NCI-H526 (cell line): ENCODE measurements around the gene MGMT.
"Not testable (repeated sequence)": the region's sequence is repeated elsewhere in the genome, so short reads cannot be mapped to it uniquely, and the experiment has no call there.

Source experiments
- DNase-seq, 2 experiments: peaks; one replicate each; lab custom pipeline; 2025; lab: John Stamatoyannopoulos, UW

The MGMT gene

GRCh38 chr10:129466703-129467358 lies at the start of gene MGMT:
Gene MGMT, plus strand, starts transcription at chr10:129467241.
- peak in 1 of 2 experiments; percentile 88 for DNase-seq

GRCh38 chr10:129417870-129418269 lies 49.2 kb upstream of the MGMT start:
- DNase-seq: no peak

GRCh38 chr10:129418496-129419225 lies 48.4 kb upstream of the MGMT start:
- no peak for DNase-seq

GRCh38 chr10:129419397-129419796 lies 47.6 kb upstream of the MGMT start:
- DNase-seq: no peak

- DNase-seq: no peak
These were observed 45.5 kb upstream of the MGMT start for GRCh38 chr10:129421399-129422010.

- no peak for DNase-seq
These were observed 42.1 kb upstream of the MGMT start for GRCh38 chr10:129424978-129425377.

- no peak for DNase-seq
These were observed 40.4 kb upstream of the MGMT start for GRCh38 chr10:129426606-129427005.

GRCh38 chr10:129433266-129433665 lies 33.8 kb upstream of the MGMT start:
- DNase-seq: no peak

GRCh38 chr10:129435724-129436123 lies 31.3 kb upstream of the MGMT start:
- not testable (repeated sequence) for DNase-seq

- DNase-seq: no peak
These were observed 29.0 kb upstream of the MGMT start for GRCh38 chr10:129438024-129438423.

- no peak for DNase-seq
These were observed 26.8 kb upstream of the MGMT start for GRCh38 chr10:129440247-129440646.

- DNase-seq: no peak
These were observed 26.2 kb upstream of the MGMT start for GRCh38 chr10:129440722-129441316.

GRCh38 chr10:129441372-129442009 lies 25.6 kb upstream of the MGMT start:
- no peak for DNase-seq

GRCh38 chr10:129442866-129443265 lies 24.2 kb upstream of the MGMT start:
- DNase-seq: no peak

GRCh38 chr10:129444359-129444758 lies 22.7 kb upstream of the MGMT start:
- no peak for DNase-seq

- no peak for DNase-seq
These were observed 21.4 kb upstream of the MGMT start for GRCh38 chr10:129445436-129446182.

GRCh38 chr10:129446183-129446581 lies 20.9 kb upstream of the MGMT start:
- no peak for DNase-seq

GRCh38 chr10:129447486-129447885 lies 19.6 kb upstream of the MGMT start:
- DNase-seq: no peak

- no peak for DNase-seq
These were observed 19.0 kb upstream of the MGMT start for GRCh38 chr10:129448086-129448485.

GRCh38 chr10:129448539-129448938 lies 18.5 kb upstream of the MGMT start:
- DNase-seq: no peak

GRCh38 chr10:129449893-129450292 lies 17.1 kb upstream of the MGMT start:
- DNase-seq: no peak

GRCh38 chr10:129450391-129450790 lies 16.6 kb upstream of the MGMT start:
- DNase-seq: no peak
